PC-9 (cell line): ENCODE data around the gene FAM131A. TPM values are rescaled to one million over a fixed set of nuclear protein-coding genes. Genes with fewer than 3 reads are reported as not detected.

Experiments
- BruUV-seq: library from RNA; stranded (reverse); fragments of 400-500 nt; replicated peaks from 2 replicates; lab custom pipeline; 2021; lab: Mats Ljungman, UMichigan
- CTCF ChIA-PET: fragments of 300-600 bp; sonication (Branson Sonifier 250); formaldehyde crosslinking; loops from one replicate; lab custom pipeline; 2022; ENCODE audit warnings: antibody characterized with exemption; lab: Charles Lee
- POLR2A ChIA-PET: fragments of 300-600 bp; sonication (Branson Sonifier 250); formaldehyde crosslinking; loops from one replicate; lab custom pipeline; 2022; ENCODE audit warnings: antibody characterized with exemption; ENCODE audit not compliant: unreplicated experiment; lab: Charles Lee
- DNase-seq, 2 experiments: peaks; one replicate each; pipeline versions ENCODE4 v3.0.0 to v3.0.0-alpha.2; 2015 to 2022; ENCODE audit warnings: mixed read lengths in 1 of 2
- H2AFZ ChIP-seq: fragments of 200-600 bp; sonication (generic); 2 replicates; pipeline ENCODE4 v1.8.1; 2017; ENCODE audit warnings: antibody characterized with exemption
- H3F3A ChIP-seq: fragments of 200-600 bp; sonication (generic); 2 replicates; pipeline ENCODE4 v1.8.1; 2017; ENCODE audit warnings: antibody characterized with exemption, mild to moderate bottlenecking, low read depth; ENCODE audit not compliant: insufficient read depth
- H3K27ac ChIP-seq: fragments of 200-600 bp; sonication (generic); 2 replicates; pipeline ENCODE4 v1.6.1; 2016; ENCODE audit warnings: mixed run types
- H3K27me3 ChIP-seq: fragments of 200-600 bp; sonication (generic); 2 replicates; pipeline ENCODE4 v1.6.1; 2016; ENCODE audit warnings: low read depth, mixed run types; ENCODE audit not compliant: insufficient read depth
- H3K36me3 ChIP-seq: fragments of 200-600 bp; sonication (generic); 2 replicates; pipeline ENCODE4 v1.6.1; 2016; ENCODE audit warnings: low read depth, mixed run types
- H3K4me1 ChIP-seq: fragments of 200-600 bp; sonication (generic); replicated peaks from 2 replicates; pipeline ENCODE4 v1.6.1; 2016; ENCODE audit warnings: mixed run types; ENCODE audit not compliant: insufficient read depth
- H3K4me2 ChIP-seq: fragments of 200-600 bp; sonication (generic); 2 replicates; pipeline ENCODE4 v1.6.1; 2017; ENCODE audit warnings: mixed run types
- H3K4me3 ChIP-seq: fragments of 200-600 bp; sonication (generic); 2 replicates; pipeline ENCODE4 v1.6.1; 2016; ENCODE audit warnings: mixed run types
- H3K79me2 ChIP-seq: fragments of 200-600 bp; sonication (generic); 2 replicates; pipeline ENCODE4 v1.6.1; 2017; ENCODE audit warnings: low read depth, mixed run types
- H3K9me2 ChIP-seq: fragments of 200-600 bp; sonication (generic); 2 replicates; pipeline ENCODE4 v1.8.1; 2017; ENCODE audit warnings: mild to moderate bottlenecking; ENCODE audit not compliant: insufficient read depth
- H3K9me3 ChIP-seq: fragments of 200-600 bp; sonication (generic); 2 replicates; pipeline ENCODE4 v1.8.1; 2016; ENCODE audit warnings: low read depth; ENCODE audit not compliant: insufficient read depth
- H4K20me1 ChIP-seq: fragments of 200-600 bp; sonication (generic); 2 replicates; pipeline ENCODE4 v1.8.1; 2017; ENCODE audit not compliant: insufficient read depth
- EZH2 ChIP-seq: fragments of 200-600 bp; sonication (generic); IDR thresholded peaks from 2 replicates; pipeline ENCODE4 v1.8.0; 2017; ENCODE audit warnings: antibody characterized with exemption, low read depth
- intact Hi-C: fragments of 100-400 bp; cut with micrococcal nuclease; formaldehyde crosslinking; loops from one replicate; pipeline ENCODE4 v1.10.0; 2022; ENCODE audit not compliant: unreplicated experiment
- total RNA-seq: library from RNA; stranded (reverse); gene quantifications from 2 replicates; pipeline ENCODE4 v1.2.3, GENCODE V29; 2021
- TF ChIP-seq, protein P1 (sequence below): fragments of 200-600 bp; sonication (generic); conservative IDR thresholded peaks from 2 replicates; pipeline ENCODE4 v1.6.1; 2017; ENCODE audit warnings: mixed run types, antibody characterized with exemption, mild to moderate bottlenecking, moderate library complexity

Gene FAM131A
- total RNA-seq, 1 experiment from 2014 or later, result 25.5 TPM

DNA sequence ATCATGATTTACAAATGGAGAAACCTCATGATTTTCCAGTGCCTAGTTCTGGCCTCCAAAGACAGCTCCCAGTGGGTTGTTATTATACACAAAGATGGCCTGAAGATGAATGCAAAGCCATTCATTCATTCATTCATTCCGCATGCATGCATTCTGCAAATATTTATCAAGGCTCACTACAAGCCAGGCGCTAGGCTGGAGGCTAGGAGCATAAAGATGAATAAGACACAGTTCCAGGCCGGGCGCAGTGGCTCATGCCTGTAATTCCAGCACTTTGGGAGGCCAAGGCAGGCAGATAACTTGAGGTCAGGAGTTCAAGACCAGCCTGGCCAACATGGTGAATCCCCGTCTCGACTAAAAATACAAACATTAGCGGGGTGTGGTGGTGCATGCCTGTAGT, 40.8 kb upstream of the FAM131A start:
- H3K4me3 ChIP-seq, result no peak overlapping the region
- no peaks in the 10 kb centered on the region for H3K9me2 ChIP-seq
- peaks cover 14% of the 10 kb centered on the region for H3K36me3 ChIP-seq
- peaks cover 15% of the 10 kb centered on the region for H3K4me1 ChIP-seq
- ChIA-PET CTCF (no interaction called here), POLR2A (interaction anchor here (0.8 kb wide), 1 partner anchor 117 kb away, joined by 6 read pairs; no protein-coding TSS in a partner anchor)
- peaks cover 25% of the 10 kb centered on the region for H3K79me2 ChIP-seq
- no peaks in the 10 kb centered on the region for H3K9me3 ChIP-seq
- no peak overlapping the region for H3K27ac ChIP-seq
- peaks cover 15% of the 10 kb centered on the region for H4K20me1 ChIP-seq
- no peak overlapping the region for H3K4me2 ChIP-seq
- no TSS peak for BruUV-seq
- intact Hi-C loops, result no loop called here
- no peaks in the 10 kb centered on the region; the same call in 1 of the 2 replicates for H3K27me3 ChIP-seq
- H2AFZ ChIP-seq, result no peak overlapping the region
- DNase-seq, result peak in 1 of 2 experiments; percentile 69
- H3F3A ChIP-seq, result peaks cover 32% of the 10 kb centered on the region; the same call in 1 of the 2 replicates
- TF ChIP-seq EZH2, result no peak
- TF ChIP-seq, protein P1, sequence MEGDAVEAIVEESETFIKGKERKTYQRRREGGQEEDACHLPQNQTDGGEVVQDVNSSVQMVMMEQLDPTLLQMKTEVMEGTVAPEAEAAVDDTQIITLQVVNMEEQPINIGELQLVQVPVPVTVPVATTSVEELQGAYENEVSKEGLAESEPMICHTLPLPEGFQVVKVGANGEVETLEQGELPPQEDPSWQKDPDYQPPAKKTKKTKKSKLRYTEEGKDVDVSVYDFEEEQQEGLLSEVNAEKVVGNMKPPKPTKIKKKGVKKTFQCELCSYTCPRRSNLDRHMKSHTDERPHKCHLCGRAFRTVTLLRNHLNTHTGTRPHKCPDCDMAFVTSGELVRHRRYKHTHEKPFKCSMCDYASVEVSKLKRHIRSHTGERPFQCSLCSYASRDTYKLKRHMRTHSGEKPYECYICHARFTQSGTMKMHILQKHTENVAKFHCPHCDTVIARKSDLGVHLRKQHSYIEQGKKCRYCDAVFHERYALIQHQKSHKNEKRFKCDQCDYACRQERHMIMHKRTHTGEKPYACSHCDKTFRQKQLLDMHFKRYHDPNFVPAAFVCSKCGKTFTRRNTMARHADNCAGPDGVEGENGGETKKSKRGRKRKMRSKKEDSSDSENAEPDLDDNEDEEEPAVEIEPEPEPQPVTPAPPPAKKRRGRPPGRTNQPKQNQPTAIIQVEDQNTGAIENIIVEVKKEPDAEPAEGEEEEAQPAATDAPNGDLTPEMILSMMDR, result no peak

DNA sequence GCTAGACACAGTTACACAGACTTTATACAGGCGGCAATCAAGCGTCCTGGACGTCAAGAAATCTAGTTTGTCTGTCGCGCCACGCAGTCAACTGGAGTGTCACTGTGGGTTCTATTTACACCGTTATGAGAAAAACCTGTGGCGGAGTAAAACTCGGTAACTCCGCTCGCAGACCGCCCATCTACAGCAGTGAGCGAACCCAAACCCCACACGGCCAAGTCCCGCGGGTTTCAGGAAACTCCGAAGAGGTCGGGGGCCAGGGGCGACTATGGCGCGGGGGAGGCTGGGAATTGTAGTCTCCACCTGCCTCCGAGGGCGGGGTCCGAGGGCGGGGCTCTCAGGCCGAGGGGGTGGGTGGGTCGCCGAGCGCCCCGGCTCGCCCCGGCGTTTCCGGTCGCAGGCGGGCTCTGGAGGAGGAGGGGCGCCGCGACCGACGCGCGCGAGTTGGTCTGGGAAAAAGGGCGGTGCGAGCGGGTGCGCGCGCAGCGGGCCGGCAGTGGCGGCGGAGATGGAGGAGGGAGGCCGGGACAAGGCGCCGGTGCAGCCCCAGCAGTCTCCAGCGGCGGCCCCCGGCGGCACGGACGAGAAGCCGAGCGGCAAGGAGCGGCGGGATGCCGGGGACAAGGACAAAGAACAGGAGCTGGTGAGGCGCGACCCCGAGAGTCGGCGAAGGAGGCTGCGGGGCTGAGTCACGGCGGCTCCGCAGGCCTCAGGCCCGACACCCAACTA, 38.5 kb upstream of the FAM131A start, which contains the start of gene PSMD2:
Gene PSMD2 (plus strand): TSS at position 483 of the 729 bp plus-strand sequence. CDS start 26 bp downstream, at position 509.
- Histone ChIP-seq H4K20me1 (peaks cover 37% of the 10 kb centered on the region), H3K36me3 (peaks cover 37% of the 10 kb centered on the region), H3K4me3 (peak within 1 kb of the TSS; percentile 100), H3K9me2 (no peaks in the 10 kb centered on the region), H2AFZ (peak within 1 kb of the TSS; percentile 97), H3F3A (peaks cover 49% of the 10 kb centered on the region; the same call in 1 of the 2 replicates), H3K4me1 (peaks cover 15% of the 10 kb centered on the region), H3K27me3 (no peaks in the 10 kb centered on the region), H3K4me2 (peak within 1 kb of the TSS; percentile 96), H3K79me2 (peaks cover 48% of the 10 kb centered on the region), H3K27ac (peak within 1 kb of the TSS; percentile 57), H3K9me3 (no peaks in the 10 kb centered on the region)
- POLR2A ChIA-PET, result interaction anchor here (0.6 to 0.7 kb wide), 2 partner anchors 59 to 73 kb away, joined by 3 to 4 read pairs; no protein-coding TSS in a partner anchor
- TF ChIP-seq, protein P1, result no peak
- no peak for TF ChIP-seq EZH2
- no TSS peak for BruUV-seq
- intact Hi-C loops, result loop anchor here (1.0 to 2.0 kb wide), 7 partner anchors 15 to 246 kb away; partner anchors contain the start of genes AP2M1, CAMK2N2, EEF1AKMT4 and EIF4G1
- CTCF ChIA-PET, result no interaction called here
- DNase-seq, result peak; percentile 92 to 99

DNA sequence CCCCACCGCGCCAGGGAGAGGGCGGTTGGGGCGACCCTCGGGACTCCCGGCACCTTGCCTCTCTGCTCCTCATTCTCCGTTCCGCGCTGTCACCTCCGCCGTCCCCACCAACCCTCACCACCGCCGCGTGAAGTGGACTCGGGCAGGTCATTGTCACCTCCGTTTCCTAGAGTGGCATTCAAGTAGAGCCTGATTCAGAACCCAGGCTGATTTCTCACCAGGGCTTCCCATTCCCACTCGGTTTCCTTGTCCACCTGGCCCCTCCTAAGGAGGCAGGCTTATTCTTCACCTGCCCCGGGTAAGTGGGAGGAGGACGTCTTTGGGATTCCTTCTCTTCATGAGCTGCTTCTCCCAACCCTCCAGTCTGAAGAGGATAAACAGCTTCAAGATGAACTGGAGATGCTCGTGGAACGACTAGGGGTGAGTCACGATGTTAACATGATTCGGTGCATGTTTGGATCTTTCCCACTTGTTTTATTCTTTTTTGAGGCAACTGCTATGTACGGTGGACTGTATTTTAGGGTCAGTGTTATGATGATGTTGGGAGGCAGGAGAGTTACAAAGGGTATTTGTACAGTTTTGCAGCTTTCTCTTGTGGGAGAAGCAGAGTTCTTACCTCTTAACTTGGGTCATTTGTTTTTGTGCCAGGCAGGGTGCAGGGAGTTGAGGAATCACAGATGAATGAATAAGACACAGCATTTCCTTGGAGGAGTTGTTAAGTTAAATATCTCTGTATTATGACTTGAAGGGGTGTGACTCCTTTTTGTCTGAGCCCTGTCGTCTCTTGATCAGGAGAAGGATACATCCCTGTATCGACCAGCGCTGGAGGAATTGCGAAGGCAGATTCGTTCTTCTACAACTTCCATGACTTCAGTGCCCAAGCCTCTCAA, 37.7 kb upstream of the FAM131A start:
- CTCF ChIA-PET, result no interaction called here
- BruUV-seq, result TSS peak; percentile 48
- H3K36me3 ChIP-seq, result peaks cover 45% of the 10 kb centered on the region

More for the DNA sequence above, 37.7 kb upstream of the FAM131A start:
- intact Hi-C loops, result loop anchor here (1.0 to 2.0 kb wide), 7 partner anchors 15 to 245 kb away; partner anchors contain the start of genes AP2M1, CAMK2N2, EEF1AKMT4 and EIF4G1
- Histone ChIP-seq H3K4me3 (peak overlapping the region; percentile 100), H3K4me1 (peaks cover 15% of the 10 kb centered on the region), H3K79me2 (peaks cover 55% of the 10 kb centered on the region), H3K27ac (peak overlapping the region; percentile 57), H2AFZ (peak overlapping the region; percentile 72), H3F3A (peaks cover 57% of the 10 kb centered on the region; the same call in 1 of the 2 replicates), H3K9me3 (no peaks in the 10 kb centered on the region), H4K20me1 (peaks cover 42% of the 10 kb centered on the region), H3K9me2 (no peaks in the 10 kb centered on the region), H3K4me2 (peak overlapping the region; percentile 96), H3K27me3 (no peaks in the 10 kb centered on the region)
- peak in 1 of 2 experiments; percentile 59 for DNase-seq
- TF ChIP-seq, protein P1, result no peak
- no peak for TF ChIP-seq EZH2
- POLR2A ChIA-PET, result interaction anchor here (0.6 to 0.7 kb wide), 4 partner anchors 43 to 72 kb away, joined by 3 to 4 read pairs (median 4); no protein-coding TSS in a partner anchor
